IPS-18c (cell line): ENCODE measurements around the gene SLC12A2.

Experiments used
- H3K4me3 ChIP-seq: 2 replicates; pipeline ENCODE4 v1.7.0; 2013; ENCODE audit warnings: low read depth, mild to moderate bottlenecking, low read length, moderate library complexity; ENCODE audit not compliant: insufficient read depth
- H3K9me3 ChIP-seq: one replicate; pipeline ENCODE4 v1.6.1; 2013; ENCODE audit warnings: mild to moderate bottlenecking, low read length, moderate library complexity; ENCODE audit not compliant: control insufficient read depth, insufficient read depth

SLC12A2 gene

GRCh38 chr5:128237000-128237399 lies 153.4 kb downstream of the SLC12A2 start:
- H3K4me3 ChIP-seq = no peak overlapping the region
- H3K9me3 ChIP-seq = no peaks in the 10 kb centered on the region

- H3K9me3 ChIP-seq = no peaks in the 10 kb centered on the region
Measured at GRCh38 chr5:128237546-128237945, 154.0 kb downstream of the SLC12A2 start.

More at GRCh38 chr5:128237546-128237945, 154.0 kb downstream of the SLC12A2 start:
- no peak overlapping the region for H3K4me3 ChIP-seq
